ENCODE measurements around the gene BBX.

Gene BBX

GRCh38 chr3:107842940-107843339 lies 320.2 kb downstream of the BBX start:
- no peak for DNase-seq (ENCODE audit: low read depth, low spot score)

- no peak for DNase-seq (ENCODE audit: low read depth, low spot score)
Observed at GRCh38 chr3:107845380-107846278, 322.9 kb downstream of the BBX start.

- no peak for DNase-seq (ENCODE audit: low read depth, low spot score)
Observed at GRCh38 chr3:107846279-107846852, 323.6 kb downstream of the BBX start.

GRCh38 chr3:107847791-107848190 lies 325.0 kb downstream of the BBX start:
- no peak for DNase-seq (ENCODE audit: low read depth, low spot score)

GRCh38 chr3:107848351-107848915 lies 325.7 kb downstream of the BBX start:
- no peak for DNase-seq (ENCODE audit: low read depth, low spot score)

GRCh38 chr3:107850681-107851080 lies 327.9 kb downstream of the BBX start:
- DNase-seq (ENCODE audit: low read depth, low spot score) = no peak

- DNase-seq (ENCODE audit: low read depth, low spot score) = no peak
Observed at GRCh38 chr3:107853821-107854220, 331.1 kb downstream of the BBX start.

GRCh38 chr3:107854733-107855132 lies 332.0 kb downstream of the BBX start:
- no peak for DNase-seq (ENCODE audit: low read depth, low spot score)

GRCh38 chr3:107855710-107856109 lies 332.9 kb downstream of the BBX start:
- DNase-seq (ENCODE audit: low read depth, low spot score) = no peak

GRCh38 chr3:107857854-107858253 lies 335.1 kb downstream of the BBX start:
- DNase-seq (ENCODE audit: low read depth, low spot score) = no peak

GRCh38 chr3:107858876-107859275 lies 336.1 kb downstream of the BBX start:
- no peak for DNase-seq (ENCODE audit: low read depth, low spot score)
